ENCODE measurements around the gene DOCK1.

DNA sequence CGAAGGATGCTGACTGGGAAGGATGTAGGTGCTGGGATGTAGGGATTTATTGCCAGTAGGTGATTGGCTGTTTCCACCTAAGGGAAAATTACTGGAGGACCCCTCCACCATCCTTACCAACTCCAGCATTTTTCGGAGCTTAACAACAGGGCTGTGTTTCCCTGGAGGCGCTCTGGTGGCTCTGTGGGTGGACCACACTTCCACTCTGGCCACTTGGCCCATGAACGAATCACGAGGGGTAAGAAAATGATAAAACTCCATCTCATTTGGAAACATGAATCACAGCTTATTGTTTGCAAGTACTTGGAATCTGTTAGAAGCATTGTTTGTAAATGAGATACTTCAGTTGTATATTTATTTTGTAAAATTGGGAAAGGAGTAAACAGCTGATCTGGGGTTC lies 3.0 kb downstream of the DOCK1 start:
- TF ChIP-seq POLR2A (IDR thresholded peaks at IDR 0.05; ENCODE audit: extremely low read depth, insufficient read length): no peak
- TF ChIP-seq, protein P1, sequence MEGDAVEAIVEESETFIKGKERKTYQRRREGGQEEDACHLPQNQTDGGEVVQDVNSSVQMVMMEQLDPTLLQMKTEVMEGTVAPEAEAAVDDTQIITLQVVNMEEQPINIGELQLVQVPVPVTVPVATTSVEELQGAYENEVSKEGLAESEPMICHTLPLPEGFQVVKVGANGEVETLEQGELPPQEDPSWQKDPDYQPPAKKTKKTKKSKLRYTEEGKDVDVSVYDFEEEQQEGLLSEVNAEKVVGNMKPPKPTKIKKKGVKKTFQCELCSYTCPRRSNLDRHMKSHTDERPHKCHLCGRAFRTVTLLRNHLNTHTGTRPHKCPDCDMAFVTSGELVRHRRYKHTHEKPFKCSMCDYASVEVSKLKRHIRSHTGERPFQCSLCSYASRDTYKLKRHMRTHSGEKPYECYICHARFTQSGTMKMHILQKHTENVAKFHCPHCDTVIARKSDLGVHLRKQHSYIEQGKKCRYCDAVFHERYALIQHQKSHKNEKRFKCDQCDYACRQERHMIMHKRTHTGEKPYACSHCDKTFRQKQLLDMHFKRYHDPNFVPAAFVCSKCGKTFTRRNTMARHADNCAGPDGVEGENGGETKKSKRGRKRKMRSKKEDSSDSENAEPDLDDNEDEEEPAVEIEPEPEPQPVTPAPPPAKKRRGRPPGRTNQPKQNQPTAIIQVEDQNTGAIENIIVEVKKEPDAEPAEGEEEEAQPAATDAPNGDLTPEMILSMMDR (IDR thresholded peaks at IDR 0.05; ENCODE audit: low read depth, low read length): no peak

Data from NB4 (cell line).